ENCODE data around the gene HES3.

The HES3 gene

DNA sequence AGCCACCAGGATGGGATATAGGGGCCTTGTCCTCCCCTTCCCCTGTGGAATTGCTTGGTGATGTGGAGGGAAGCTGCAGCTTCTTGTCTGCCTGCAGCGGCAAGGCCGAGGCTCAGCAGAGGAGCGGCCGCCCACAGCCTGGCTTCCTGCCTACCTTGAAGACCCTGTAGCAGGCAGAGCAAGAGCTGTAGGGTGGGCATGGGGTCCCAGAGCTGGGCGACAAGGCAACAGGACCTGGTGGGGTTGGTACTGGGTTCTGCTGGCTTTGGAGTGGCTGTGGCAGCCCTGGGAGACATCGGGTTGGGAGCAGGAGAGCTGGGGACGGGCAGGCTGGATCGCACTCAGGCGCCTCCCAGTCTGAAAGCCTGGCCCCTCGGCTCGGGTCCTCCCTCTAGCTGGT, 22.7 kb downstream of the HES3 start:
- H3K4me3 ChIP-seq (ENCODE audit: low read depth, low read length) = no peak overlapping the region
- TF ChIP-seq MAX (IDR thresholded peaks at IDR 0.05; ENCODE audit: low read depth, low read length) = no peak
- TF ChIP-seq MYC (IDR thresholded peaks at IDR 0.05; ENCODE audit: low read depth, low read length) = no peak
- no peak for TF ChIP-seq POLR2A (IDR thresholded peaks at IDR 0.05; ENCODE audit: extremely low read depth, insufficient read length)
- TF ChIP-seq, protein P1, sequence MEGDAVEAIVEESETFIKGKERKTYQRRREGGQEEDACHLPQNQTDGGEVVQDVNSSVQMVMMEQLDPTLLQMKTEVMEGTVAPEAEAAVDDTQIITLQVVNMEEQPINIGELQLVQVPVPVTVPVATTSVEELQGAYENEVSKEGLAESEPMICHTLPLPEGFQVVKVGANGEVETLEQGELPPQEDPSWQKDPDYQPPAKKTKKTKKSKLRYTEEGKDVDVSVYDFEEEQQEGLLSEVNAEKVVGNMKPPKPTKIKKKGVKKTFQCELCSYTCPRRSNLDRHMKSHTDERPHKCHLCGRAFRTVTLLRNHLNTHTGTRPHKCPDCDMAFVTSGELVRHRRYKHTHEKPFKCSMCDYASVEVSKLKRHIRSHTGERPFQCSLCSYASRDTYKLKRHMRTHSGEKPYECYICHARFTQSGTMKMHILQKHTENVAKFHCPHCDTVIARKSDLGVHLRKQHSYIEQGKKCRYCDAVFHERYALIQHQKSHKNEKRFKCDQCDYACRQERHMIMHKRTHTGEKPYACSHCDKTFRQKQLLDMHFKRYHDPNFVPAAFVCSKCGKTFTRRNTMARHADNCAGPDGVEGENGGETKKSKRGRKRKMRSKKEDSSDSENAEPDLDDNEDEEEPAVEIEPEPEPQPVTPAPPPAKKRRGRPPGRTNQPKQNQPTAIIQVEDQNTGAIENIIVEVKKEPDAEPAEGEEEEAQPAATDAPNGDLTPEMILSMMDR (IDR thresholded peaks at IDR 0.05; ENCODE audit: low read depth, low read length) = no peak
- no peak for DNase-seq (ENCODE audit: low read depth)

DNA sequence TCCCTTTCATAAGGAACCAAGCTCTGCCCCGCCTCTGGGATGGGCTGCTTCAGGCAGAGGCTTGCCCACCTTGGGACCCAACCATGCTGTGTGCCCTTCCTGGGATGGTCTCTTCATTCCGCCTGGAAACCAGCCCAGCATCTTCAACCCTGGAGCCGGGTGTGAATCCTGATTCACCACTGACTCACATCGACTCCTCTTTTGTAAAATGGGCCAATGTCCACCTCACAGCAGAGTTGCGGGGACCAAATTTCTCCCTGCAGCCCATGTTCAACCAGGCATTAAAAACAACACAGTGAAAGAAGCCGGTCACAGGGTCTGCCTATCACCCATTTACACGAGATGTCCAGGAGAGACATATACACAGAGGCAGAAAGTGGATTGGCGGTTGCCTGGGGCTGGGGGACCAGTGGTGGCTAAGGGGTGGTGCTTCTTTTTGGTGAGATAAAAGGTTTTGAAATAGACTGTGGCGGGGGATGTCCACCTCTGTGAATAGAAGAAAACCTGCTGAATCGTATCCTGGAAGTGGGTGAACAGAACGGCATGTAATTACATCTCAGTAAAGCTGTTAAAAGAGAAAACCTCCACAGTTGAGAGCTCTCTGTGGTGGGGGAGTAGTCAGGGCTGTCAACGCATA, 23.8 kb downstream of the HES3 start:
- DNase-seq (ENCODE audit: low read depth) = no peak
- H3K4me3 ChIP-seq (ENCODE audit: low read depth, low read length) = no peak overlapping the region
- TF ChIP-seq, protein P1 (IDR thresholded peaks at IDR 0.05; ENCODE audit: low read depth, low read length) = no peak
- TF ChIP-seq MYC (IDR thresholded peaks at IDR 0.05; ENCODE audit: low read depth, low read length) (no peak), POLR2A (IDR thresholded peaks at IDR 0.05; ENCODE audit: extremely low read depth, insufficient read length) (no peak), MAX (IDR thresholded peaks at IDR 0.05; ENCODE audit: low read depth, low read length) (no peak)

GRCh38 chr1:6268415-6268814, 24.4 kb downstream of the HES3 start:
- no peak overlapping the region for H3K4me3 ChIP-seq (ENCODE audit: low read depth, low read length)
- no peak for DNase-seq (ENCODE audit: low read depth)
- TF ChIP-seq MAX (IDR thresholded peaks at IDR 0.05; ENCODE audit: low read depth, low read length) (no peak), MYC (IDR thresholded peaks at IDR 0.05; ENCODE audit: low read depth, low read length) (no peak), POLR2A (IDR thresholded peaks at IDR 0.05; ENCODE audit: extremely low read depth, insufficient read length) (no peak)
- TF ChIP-seq, protein P1 (IDR thresholded peaks at IDR 0.05; ENCODE audit: low read depth, low read length) = no peak

GRCh38 chr1:6269296-6269695, 25.3 kb downstream of the HES3 start:
- no peak for TF ChIP-seq MYC (IDR thresholded peaks at IDR 0.05; ENCODE audit: low read depth, low read length)
- no peak for TF ChIP-seq MAX (IDR thresholded peaks at IDR 0.05; ENCODE audit: low read depth, low read length)
- TF ChIP-seq POLR2A (IDR thresholded peaks at IDR 0.05; ENCODE audit: extremely low read depth, insufficient read length) = no peak
- TF ChIP-seq, protein P1 (IDR thresholded peaks at IDR 0.05; ENCODE audit: low read depth, low read length) = no peak
- no peak overlapping the region for H3K4me3 ChIP-seq (ENCODE audit: low read depth, low read length)
- DNase-seq (ENCODE audit: low read depth) = no peak

DNA sequence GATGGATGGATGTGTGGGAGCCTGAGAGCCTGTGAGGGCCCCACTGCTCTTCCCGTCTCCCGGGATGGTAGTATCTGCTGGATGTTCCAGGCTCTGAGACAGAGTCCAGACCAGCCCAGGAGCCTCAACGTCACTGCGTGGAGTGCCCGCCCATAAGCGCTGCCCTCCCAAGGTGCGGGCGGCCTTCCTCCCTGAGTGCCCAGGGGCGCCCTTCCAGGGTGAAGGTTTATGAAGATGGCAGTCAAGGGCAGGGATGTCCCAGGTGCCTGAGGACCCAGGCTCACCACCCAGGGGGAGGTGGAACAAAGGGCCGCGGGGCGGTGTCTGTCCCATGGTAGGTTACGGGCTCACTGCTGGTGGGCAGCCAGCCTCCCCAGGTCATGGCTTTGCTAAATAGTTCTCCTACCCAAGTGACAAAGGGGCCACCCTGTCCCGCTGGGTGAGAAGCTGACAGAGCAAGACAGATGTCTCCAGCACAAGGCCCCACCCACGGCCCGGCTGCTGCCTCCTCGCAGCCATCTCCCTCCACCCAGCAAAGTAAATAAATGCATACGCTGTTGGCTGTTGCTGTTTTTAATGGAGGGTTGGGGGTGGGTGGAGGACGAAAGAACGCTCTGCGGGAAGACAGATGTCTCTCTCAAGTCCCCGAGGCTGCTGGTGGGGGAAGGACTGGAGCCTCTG, 25.9 kb downstream of the HES3 start:
- no peak for DNase-seq (ENCODE audit: low read depth)
- no peak for TF ChIP-seq MAX (IDR thresholded peaks at IDR 0.05; ENCODE audit: low read depth, low read length)
- no peak for TF ChIP-seq MYC (IDR thresholded peaks at IDR 0.05; ENCODE audit: low read depth, low read length)
- TF ChIP-seq POLR2A (IDR thresholded peaks at IDR 0.05; ENCODE audit: extremely low read depth, insufficient read length) = no peak
- TF ChIP-seq, protein P1 (IDR thresholded peaks at IDR 0.05; ENCODE audit: low read depth, low read length) = no peak
- no peak overlapping the region for H3K4me3 ChIP-seq (ENCODE audit: low read depth, low read length)
